HepG2 (cell line): ENCODE measurements around the gene RAB27B. TPM values are rescaled to one million over a fixed set of nuclear protein-coding genes. Genes with fewer than 3 reads are reported as not detected.

Experiments used
- ATAC-seq: fragments of 200-7000 bp; cut with Tn5 transposase; 3 replicates; pipeline ENCODE4 v1.9.1; 2020; ENCODE audit warnings: mild to moderate bottlenecking, moderate library complexity
- BruUV-seq: library from RNA; stranded (reverse); fragments of 400-500 nt; replicated peaks from 2 replicates; lab custom pipeline; 2021; lab: Mats Ljungman, UMichigan
- CTCF ChIA-PET: fragments of 300-600 bp; formaldehyde crosslinking; extraction: SDS; loops from one replicate; lab custom pipeline; 2021; ENCODE audit warnings: low total read pairs, inconsistent platforms, low intra/inter-chr PET ratio; lab: Yijun Ruan, JAX
- POLR2A ChIA-PET: fragments of 350-600 bp; sonication (Branson Sonifier 250); formaldehyde crosslinking; loops from one replicate; lab custom pipeline; 2020; ENCODE audit warnings: antibody characterized with exemption, inconsistent platforms; lab: Yijun Ruan, JAX
- DNase-seq: peaks from one replicate; pipeline ENCODE4 v3.0.0-alpha.2; 2015; ENCODE audit warnings: low spot score
- FAIRE-seq: peaks from 3 replicates; lab custom pipeline; 2011; peaks lifted over from hg19 to GRCh38; lab: Jason Lieb, UNC
- H2AFZ ChIP-seq: one replicate; pipeline ENCODE4 v1.6.1; 2011; ENCODE audit warnings: low read length, inconsistent platforms
- H3K27ac ChIP-seq: fragments of 300-600 bp; 3 replicates; pipeline ENCODE4 v1.8.0; 2011; ENCODE audit warnings: mixed run types, mild to moderate bottlenecking, mixed read lengths, low read length, inconsistent platforms; ENCODE audit not compliant: insufficient read depth; ENCODE audit errors: extremely low read length
- H3K27me3 ChIP-seq, 2 experiments: fragments of 200-600 bp in 1 of 2; 2 replicates in 1 of 2; 3 replicates in 1 of 2; pipeline versions ENCODE4 v1.6.0 to v1.8.0; 2011; ENCODE audit warnings: low read length in 2 of 2, mild to moderate bottlenecking in 2 of 2, moderate library complexity in 2 of 2, inconsistent platforms in 1 of 2; ENCODE audit not compliant: insufficient read depth in 2 of 2, control insufficient read depth in 1 of 2
- H3K36me3 ChIP-seq, 2 experiments: fragments of 200-600 bp in 1 of 2; replicated peaks in 1 of 2; 2 replicates in 1 of 2; 3 replicates in 1 of 2; pipeline versions ENCODE4 v1.5.1 to v1.8.0; 2011; ENCODE audit warnings: low read length in 2 of 2, inconsistent platforms in 1 of 2; ENCODE audit not compliant: insufficient read depth in 2 of 2, control insufficient read depth in 1 of 2
- H3K4me1 ChIP-seq: 2 replicates; pipeline ENCODE4 v1.5.1; 2012; ENCODE audit warnings: low read length, inconsistent platforms; ENCODE audit not compliant: insufficient read depth
- H3K4me2 ChIP-seq: 2 replicates; pipeline ENCODE4 v1.6.0; 2011; ENCODE audit warnings: low read depth, low read length, inconsistent platforms
- H3K4me3 ChIP-seq, 3 experiments: fragments of 200-600 bp in 1 of 3; sonication (generic), shearing (Covaris generic) in 1 of 3; replicated peaks in 1 of 3; 2 replicates each; pipeline ENCODE4 v1.5.1; 2011 to 2016; ENCODE audit warnings: low read length in 3 of 3, inconsistent platforms in 2 of 3, low read depth in 2 of 3, mild to moderate bottlenecking in 2 of 3, control low read depth in 1 of 3, mixed read lengths in 1 of 3; ENCODE audit not compliant: insufficient read depth in 1 of 3
- H3K79me2 ChIP-seq: one replicate; pipeline ENCODE4 v1.6.1; 2011; ENCODE audit warnings: low read length, inconsistent platforms; ENCODE audit not compliant: insufficient read depth
- H3K9ac ChIP-seq: 2 replicates; pipeline ENCODE4 v1.6.0; 2011; ENCODE audit warnings: mild to moderate bottlenecking, low read depth, low read length, inconsistent platforms; ENCODE audit not compliant: insufficient read depth
- H3K9me3 ChIP-seq: 2 replicates; pipeline ENCODE4 v1.5.1; 2012; ENCODE audit warnings: mild to moderate bottlenecking, low read length
- H4K20me1 ChIP-seq: 2 replicates; pipeline ENCODE4 v1.6.0; 2011; ENCODE audit warnings: inconsistent platforms, mild to moderate bottlenecking, low read length, moderate library complexity; ENCODE audit not compliant: insufficient read depth
- ARNT ChIP-seq: fragments of 450-650 bp; IDR thresholded peaks from 2 replicates; pipeline ENCODE4 v1.6.1; 2017
- ATF2 ChIP-seq: sonication (generic); formaldehyde crosslinking; IDR thresholded peaks from 2 replicates; pipeline ENCODE4 v1.4.0; 2020; ENCODE audit warnings: missing genetic modification reagents
- ATF7 ChIP-seq, 2 experiments: fragments of 450-650 bp in 1 of 2; sonication (generic) in 1 of 2; formaldehyde crosslinking in 1 of 2; IDR thresholded peaks; 2 replicates each; pipeline versions ENCODE4 v1.4.0 to v1.6.1; 2016 to 2020; ENCODE audit warnings: antibody characterized with exemption in 1 of 2, mild to moderate bottlenecking in 1 of 2, missing genetic modification reagents in 1 of 2
- GTF2F1 ChIP-seq: fragments of 150-350 bp; IDR thresholded peaks from 2 replicates; pipeline ENCODE4 v1.6.1; 2014; ENCODE audit warnings: low read length
- HDAC6 ChIP-seq: fragments of 200-600 bp; sonication (generic); IDR thresholded peaks from 2 replicates; pipeline ENCODE4 v1.7.0; 2017; ENCODE audit warnings: mild to moderate bottlenecking, antibody characterized with exemption, low read length, low read depth
- IKZF4 ChIP-seq: sonication (generic); formaldehyde crosslinking; IDR thresholded peaks from 2 replicates; pipeline ENCODE4 v1.5.1; 2020; ENCODE audit warnings: borderline replicate concordance, mild to moderate bottlenecking, low read depth, missing genetic modification reagents; ENCODE audit errors: not compliant biosample characterization
- MAFK ChIP-seq, 2 experiments: IDR thresholded peaks in 1 of 2; conservative IDR thresholded peaks in 1 of 2; 2 replicates each; pipeline ENCODE4 v1.6.1; 2011; ENCODE audit warnings: improper control_type of control experiment in 2 of 2, low read length in 2 of 2
- MYC ChIP-seq: sonication (generic); formaldehyde crosslinking; IDR thresholded peaks from 2 replicates; pipeline ENCODE4 v1.9.0; 2021; ENCODE audit warnings: missing genetic modification reagents, borderline replicate concordance
- PRMT3 ChIP-seq: sonication (generic); formaldehyde crosslinking; IDR thresholded peaks from 2 replicates; pipeline ENCODE4 v1.8.1; 2022; ENCODE audit warnings: low read depth, mild to moderate bottlenecking, moderate library complexity, missing genetic modification reagents, borderline replicate concordance
- TIGD3 ChIP-seq: sonication (generic); formaldehyde crosslinking; IDR thresholded peaks from 2 replicates; pipeline ENCODE4 v1.5.1; 2020; ENCODE audit warnings: mild to moderate bottlenecking, missing genetic modification reagents, borderline replicate concordance
- TP53 ChIP-seq: sonication (generic); formaldehyde crosslinking; conservative IDR thresholded peaks from 2 replicates; pipeline ENCODE4 v1.4.0; 2020; ENCODE audit warnings: missing genetic modification reagents
- ZIK1 ChIP-seq: sonication (generic); formaldehyde crosslinking; IDR thresholded peaks from 2 replicates; pipeline ENCODE4 v1.5.0; 2020; ENCODE audit warnings: mild to moderate bottlenecking, low read depth, missing genetic modification reagents, borderline replicate concordance
- ZNF367 ChIP-seq: sonication (generic); formaldehyde crosslinking; IDR thresholded peaks from 2 replicates; pipeline ENCODE4 v1.4.0; 2020; ENCODE audit warnings: missing genetic modification reagents, borderline replicate concordance
- ZNF530 ChIP-seq: sonication (generic); formaldehyde crosslinking; IDR thresholded peaks from 2 replicates; pipeline ENCODE4 v1.5.0; 2020; ENCODE audit warnings: low read depth, mild to moderate bottlenecking, missing genetic modification reagents
- ZNF570 ChIP-seq: sonication (generic); formaldehyde crosslinking; IDR thresholded peaks from 2 replicates; pipeline ENCODE4 v1.4.0; 2020; ENCODE audit warnings: mild to moderate bottlenecking, missing genetic modification reagents, borderline replicate concordance
- ZNF605 ChIP-seq: sonication (generic); formaldehyde crosslinking; IDR thresholded peaks from 2 replicates; pipeline ENCODE4 v1.8.0; 2022; ENCODE audit warnings: mild to moderate bottlenecking, missing genetic modification reagents
- ZNF7 ChIP-seq: IDR thresholded peaks from 2 replicates; pipeline ENCODE4 v1.6.1; 2016; ENCODE audit warnings: missing biosample characterization, missing genetic modification reagents
- WGBS: methylation state at CpG from one replicate; pipeline ENCODE4 v1.1.6; 2017; ENCODE audit warnings: low lambda C conversion rate; 5-methylcytosine and 5-hydroxymethylcytosine counted together
- in situ Hi-C: cut with HindIII; loops from 2 replicates; pipeline ENCODE4 v1.10.0; 2017; ENCODE audit warnings: low pct_unique_long_range_greater_than_20kb; ENCODE audit not compliant: extremely low pct_ligation_motif_present
- intact Hi-C: fragments of 100-400 bp; cut with micrococcal nuclease; formaldehyde crosslinking; loops from one replicate; pipeline ENCODE4 v1.10.0; 2022; ENCODE audit not compliant: unreplicated experiment
- polyA plus RNA-seq, 8 experiments: library from polyadenylated mRNA; depleted of rRNA in 3 of 8; stranded (reverse) in 7 of 8; unstranded in 1 of 8; fragments of >200 nt; fragmentation: Illumina TruSeq in 4 of 8; extraction: Trizol in 4 of 8; gene quantifications; 2 replicates each; pipeline versions ENCODE4 v1.2.1 to v1.2.3, GENCODE V29; 2011 to 2016; ENCODE audit warnings: low read depth in 4 of 8, missing spikeins in 1 of 8, mixed read lengths in 1 of 8; ENCODE audit not compliant: insufficient read depth in 1 of 8
- total RNA-seq, 5 experiments: library from RNA; depleted of rRNA; stranded (reverse); fragments of >200 nt; fragmentation: Illumina TruSeq; extraction: Trizol; gene quantifications; 2 replicates each; pipeline ENCODE4 v1.2.3, GENCODE V29; 2016; ENCODE audit warnings: low read depth in 1 of 5
- TF ChIP-seq, protein P1 (sequence below): IDR thresholded peaks from 2 replicates; pipeline ENCODE4 v1.6.1; 2016; ENCODE audit warnings: missing compliant biosample characterization, missing genetic modification reagents, borderline replicate concordance

The RAB27B gene
- total and polyA plus RNA-seq, 2 of the 13 experiments (the other 11 are each of a cell fraction or from before 2014, with no cell fraction given) = not detected

GRCh38 chr18:54923339-54923956, 95.2 kb downstream of the RAB27B start (continued):
- no peak for TF ChIP-seq ARNT
- TF ChIP-seq ZIK1 (CRISPR knock-in tag) = no peak
- TF ChIP-seq GTF2F1 = no peak
- peak; percentile 58; the same call in 1 of the 2 replicates for TF ChIP-seq ATF7 (IDR thresholded peaks at IDR 0.05)
- TF ChIP-seq ATF7 (CRISPR knock-in tag; IDR thresholded peaks at IDR 0.05) = no peak
- TF ChIP-seq HDAC6 = no peak
- no peak for TF ChIP-seq ZNF570 (CRISPR knock-in tag)
- TF ChIP-seq PRMT3 (CRISPR knock-in tag) = no peak

GRCh38 chr18:54924948-54925347, 96.7 kb downstream of the RAB27B start:
- no TSS peak for BruUV-seq
- FAIRE-seq = no peak
- H4K20me1 ChIP-seq = no peaks in the 10 kb centered on the region
- TF ChIP-seq ZNF7 (CRISPR knock-in tag) (no peak), ATF2 (no peak), TP53 (CRISPR knock-in tag) (no peak), MAFK (conservative IDR thresholded peaks at IDR 0.05 in 1 of 2, IDR thresholded peaks at IDR 0.05 in 1 of 2; ENCODE audit: low read length in 2 of 2) (no peak), ZNF367 (no peak), IKZF4 (no peak), TIGD3 (CRISPR knock-in tag) (no peak), ZNF605 (CRISPR knock-in tag) (no peak), ZNF530 (CRISPR knock-in tag) (no peak), MYC (no peak)
- TF ChIP-seq, protein P1, sequence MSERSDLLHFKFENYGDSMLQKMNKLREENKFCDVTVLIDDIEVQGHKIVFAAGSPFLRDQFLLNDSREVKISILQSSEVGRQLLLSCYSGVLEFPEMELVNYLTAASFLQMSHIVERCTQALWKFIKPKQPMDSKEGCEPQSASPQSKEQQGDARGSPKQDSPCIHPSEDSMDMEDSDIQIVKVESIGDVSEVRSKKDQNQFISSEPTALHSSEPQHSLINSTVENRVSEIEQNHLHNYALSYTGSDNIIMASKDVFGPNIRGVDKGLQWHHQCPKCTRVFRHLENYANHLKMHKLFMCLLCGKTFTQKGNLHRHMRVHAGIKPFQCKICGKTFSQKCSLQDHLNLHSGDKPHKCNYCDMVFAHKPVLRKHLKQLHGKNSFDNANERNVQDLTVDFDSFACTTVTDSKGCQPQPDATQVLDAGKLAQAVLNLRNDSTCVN (CRISPR knock-in tag) = no peak

More at GRCh38 chr18:54924948-54925347, 96.7 kb downstream of the RAB27B start:
- DNase-seq (no peak), ATAC-seq (no peak)
- Histone ChIP-seq H3K9me3 (no peaks in the 10 kb centered on the region), H3K36me3 (no peaks in the 10 kb centered on the region), H3K9ac (no peak overlapping the region), H3K4me1 (peaks cover 26% of the 10 kb centered on the region), H3K27ac (no peak overlapping the region), H2AFZ (no peak overlapping the region), H3K4me2 (no peak overlapping the region), H3K4me3 (no peak overlapping the region), H3K27me3 (no peaks in the 10 kb centered on the region), H3K79me2 (no peaks in the 10 kb centered on the region)
- in situ Hi-C loops (no loop called here), intact Hi-C loops (no loop called here)
- CTCF ChIA-PET = no interaction called here
- POLR2A ChIA-PET = no interaction called here
- 100% methylated on average over 1 of the region's 1 CpG for WGBS
